ENCODE results near the gene LGMN.

GRCh38 chr14:92670643-92671366 is 77.6 kb downstream of the LGMN start:
- TF ChIP-seq EZH2 (IDR thresholded peaks at IDR 0.05; ENCODE audit: insufficient read depth, poor library complexity, severe bottlenecking) (no peak), EZH2phosphoT487 (IDR thresholded peaks at IDR 0.05; ENCODE audit: insufficient read depth, low read depth) (no peak)

Data from GM23248 (cell line).